GM21737 (cell line): ENCODE results near the gene SLX4.
A peak's percentile ranks its signal among the peaks of the same experiment; 100 is the strongest.

ENCODE experiments used
- ATAC-seq: cut with Tn5 transposase; IDR thresholded peaks from one replicate; pipeline ENCODE4 v1.9.1; 2021; ENCODE audit warnings: mild to moderate bottlenecking, moderate library complexity; ENCODE audit not compliant: unreplicated experiment

Gene SLX4

DNA sequence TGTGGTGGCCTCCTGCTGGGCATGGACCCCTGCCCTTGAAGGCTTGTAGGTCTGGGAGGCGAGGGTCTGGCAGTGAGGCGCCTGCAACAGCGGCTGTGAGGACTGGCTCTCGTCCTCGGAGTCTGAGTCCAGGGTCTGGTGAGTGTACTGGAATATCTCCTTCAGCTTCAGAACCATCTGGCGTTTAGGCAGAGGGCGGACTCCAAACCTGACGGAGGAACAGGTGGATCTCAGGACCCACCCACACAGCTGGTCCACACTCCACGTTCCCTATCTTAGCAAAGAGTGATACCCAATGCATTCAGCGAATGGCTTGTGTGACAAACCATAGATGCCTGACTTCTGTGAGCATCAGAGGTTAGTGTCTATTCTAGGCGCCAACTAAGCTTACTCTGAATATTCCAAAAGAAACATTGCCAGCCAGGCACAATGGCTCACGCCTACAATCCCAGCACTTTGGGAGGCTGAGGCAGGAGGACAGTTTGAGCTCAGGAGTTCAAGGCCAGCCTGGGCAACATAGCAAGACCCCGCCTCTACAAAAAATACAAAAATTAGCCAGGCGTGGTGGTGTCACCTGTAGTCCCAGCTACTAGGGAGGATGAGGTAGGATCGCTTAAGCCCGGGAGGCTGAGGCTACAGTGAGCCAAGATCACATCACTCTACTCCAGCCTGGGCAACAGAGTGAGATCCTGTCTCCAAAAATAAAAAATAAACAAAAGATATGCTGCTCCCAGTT, 27.9 kb downstream of the SLX4 start:
- no peak for ATAC-seq

- ATAC-seq, result no peak
Observed at GRCh38 chr16:3582276-3583165, 28.9 kb downstream of the SLX4 start.

DNA sequence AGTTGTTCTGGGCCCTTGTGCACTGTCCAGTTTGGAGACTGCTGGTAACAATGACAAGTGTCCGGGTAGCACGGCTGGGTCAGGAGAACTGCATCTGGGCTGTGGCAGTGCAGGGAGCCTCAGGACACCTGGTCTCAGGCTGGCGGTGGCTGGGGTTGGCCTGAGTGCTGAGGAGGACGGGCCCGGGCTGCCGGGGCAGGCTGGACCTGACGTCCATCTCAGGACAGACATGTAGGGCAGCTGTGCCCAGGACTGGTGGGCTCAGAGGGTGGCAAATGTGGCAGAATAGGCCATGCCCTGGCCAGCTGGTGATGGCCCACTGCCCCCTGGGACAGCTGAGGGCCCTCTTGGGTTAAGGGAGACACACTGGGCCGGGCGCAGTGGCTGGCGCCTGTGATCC, 30.0 kb downstream of the SLX4 start:
- no peak for ATAC-seq

DNA sequence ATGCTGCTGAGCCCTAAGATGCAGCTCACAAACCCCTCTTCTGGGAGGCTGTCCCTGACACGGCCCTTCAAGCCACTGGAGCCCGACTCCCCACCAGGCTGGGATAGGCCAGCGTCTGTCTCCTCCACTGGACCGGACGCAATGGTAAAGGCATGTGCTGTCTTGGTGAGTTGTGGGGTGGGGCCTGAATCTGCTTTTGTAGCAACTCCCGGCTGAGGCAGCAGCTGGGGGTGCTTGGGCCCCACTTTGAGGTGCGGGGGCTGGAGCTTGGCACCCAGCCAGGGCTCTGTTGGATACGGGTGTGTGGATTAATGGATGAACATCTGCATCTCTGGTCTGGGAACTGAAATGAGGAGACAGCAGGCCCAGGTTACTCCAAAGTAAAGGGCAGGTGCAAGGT, 30.7 kb downstream of the SLX4 start:
- no peak for ATAC-seq

DNA sequence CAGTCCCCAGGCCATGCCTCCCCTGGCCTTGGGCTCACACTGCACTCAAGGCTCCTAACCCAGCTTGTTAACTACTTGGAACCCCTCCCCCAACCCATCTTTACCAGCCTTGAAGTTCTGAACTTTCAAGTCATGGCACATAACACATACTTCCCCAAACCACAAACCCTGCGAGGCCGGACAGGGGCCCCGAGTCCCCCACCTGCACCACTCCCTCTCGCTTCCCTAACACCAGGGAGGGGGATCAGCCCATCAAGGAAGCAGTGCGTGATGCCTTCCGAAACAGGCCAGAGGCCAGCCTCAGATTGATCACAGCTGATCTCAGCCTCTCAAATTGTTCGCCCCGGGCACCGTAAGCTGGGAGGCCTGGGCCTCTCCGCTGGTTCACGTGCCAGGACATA, 31.2 kb downstream of the SLX4 start:
- ATAC-seq, result no peak

DNA sequence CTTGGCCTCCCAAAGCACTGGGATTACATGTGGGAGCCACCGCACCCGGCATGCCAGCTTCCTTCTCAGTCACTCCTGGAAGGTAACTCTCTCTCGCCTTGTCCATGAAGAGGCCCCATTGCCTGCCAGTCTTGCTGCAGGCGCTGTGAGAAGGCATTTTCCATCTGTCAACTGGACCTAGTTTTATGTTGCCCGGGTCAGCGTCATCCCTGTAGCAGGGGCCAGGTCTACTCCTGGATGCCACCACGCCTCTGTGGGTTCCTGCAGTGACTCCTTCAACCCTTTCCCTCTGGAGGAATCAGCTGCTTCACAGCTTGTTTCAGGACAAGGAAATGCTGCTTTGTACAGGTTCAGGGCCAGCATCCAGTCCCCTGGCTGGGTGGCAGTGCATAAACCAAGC, 31.6 kb downstream of the SLX4 start:
- no peak for ATAC-seq

GRCh38 chr16:3578610-3579551, 32.5 kb downstream of the SLX4 start:
- peak; percentile 67 for ATAC-seq

- no peak for ATAC-seq
Observed at GRCh38 chr16:3578121-3578520, 33.3 kb downstream of the SLX4 start.

DNA sequence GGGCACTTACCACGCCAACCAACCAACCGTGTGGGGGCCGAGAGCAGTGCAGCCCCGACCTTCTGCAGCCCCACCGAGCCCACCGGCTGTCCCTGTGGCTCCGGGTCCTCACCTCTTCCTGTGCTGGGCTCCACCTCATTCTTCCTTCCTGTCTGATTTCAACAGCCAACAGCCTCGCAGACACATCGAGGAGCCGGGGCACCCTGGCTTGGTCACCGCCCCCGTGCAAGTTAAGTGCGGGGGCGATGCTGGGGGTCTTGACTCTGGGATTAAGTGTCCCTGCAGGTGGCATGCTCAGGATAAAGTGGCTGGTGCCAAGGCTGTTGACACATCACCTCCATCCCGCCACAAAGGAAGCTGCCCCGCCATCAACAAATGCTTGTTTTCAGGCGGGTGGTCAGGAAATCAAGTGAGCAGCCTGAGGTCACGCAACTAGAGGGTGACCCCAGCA, 34.1 kb downstream of the SLX4 start, which contains the start of gene NLRC3:
Gene NLRC3, minus strand, starts transcription at position 102 of the 451 bp plus-strand sequence. CDS start 12,367 bp downstream, outside the sequence.
- no peak for ATAC-seq

- no peak for ATAC-seq
Observed at GRCh38 chr16:3576211-3576610, 35.2 kb downstream of the SLX4 start.

- ATAC-seq, result no peak
Observed at GRCh38 chr16:3575491-3575890, 35.9 kb downstream of the SLX4 start.

DNA sequence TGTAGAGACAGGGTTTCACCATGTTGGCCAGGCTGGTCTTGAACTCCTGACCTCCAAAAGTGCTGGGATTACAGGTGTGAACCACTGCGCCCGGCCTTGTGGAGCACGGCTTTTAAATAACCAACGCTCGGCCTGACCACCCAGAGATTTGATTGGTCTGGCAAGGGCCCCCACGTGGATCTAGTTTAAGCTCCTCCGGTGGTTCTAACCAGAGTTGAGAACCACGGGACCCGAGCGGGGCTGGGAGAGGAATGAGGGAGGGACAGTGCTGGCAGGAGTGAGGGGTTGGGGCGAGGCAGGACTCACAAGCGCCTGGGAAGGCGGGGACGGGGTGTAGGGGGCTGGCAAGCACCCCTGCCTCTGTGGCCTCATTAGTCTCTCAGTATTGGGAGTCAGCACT, 37.2 kb downstream of the SLX4 start:
- no peak for ATAC-seq

DNA sequence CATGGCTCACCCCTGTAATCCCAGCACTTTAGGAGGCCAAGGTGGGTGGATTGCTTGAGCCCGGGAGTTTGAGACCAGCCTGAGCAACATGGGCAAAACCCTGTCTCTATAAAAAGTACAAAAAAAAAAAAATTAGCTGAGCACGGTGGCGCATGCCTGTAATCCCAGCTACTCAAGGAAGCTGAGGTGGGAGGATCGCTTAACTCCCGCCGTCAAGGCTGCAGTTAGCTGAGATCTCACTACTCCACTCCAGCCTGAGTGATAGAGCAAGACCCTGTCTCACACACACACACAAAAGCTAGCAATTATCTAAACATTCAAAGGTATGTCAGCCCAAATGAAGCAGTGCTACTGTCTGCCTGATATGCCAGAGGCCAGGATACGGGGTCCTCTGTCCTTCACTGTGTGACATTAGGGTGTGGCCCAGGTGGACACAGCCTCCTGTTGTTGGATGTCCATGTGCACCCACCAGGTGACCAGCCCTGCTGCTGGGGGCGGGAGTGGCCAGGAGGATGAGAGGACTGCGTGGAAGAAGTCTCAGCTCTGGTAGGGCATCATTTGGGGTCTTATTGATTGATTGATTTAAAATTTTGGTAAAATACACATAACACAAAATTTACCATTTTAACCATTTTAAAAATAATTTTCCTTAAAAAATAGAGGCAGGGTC, 38.1 kb downstream of the SLX4 start:
- ATAC-seq, result no peak

DNA sequence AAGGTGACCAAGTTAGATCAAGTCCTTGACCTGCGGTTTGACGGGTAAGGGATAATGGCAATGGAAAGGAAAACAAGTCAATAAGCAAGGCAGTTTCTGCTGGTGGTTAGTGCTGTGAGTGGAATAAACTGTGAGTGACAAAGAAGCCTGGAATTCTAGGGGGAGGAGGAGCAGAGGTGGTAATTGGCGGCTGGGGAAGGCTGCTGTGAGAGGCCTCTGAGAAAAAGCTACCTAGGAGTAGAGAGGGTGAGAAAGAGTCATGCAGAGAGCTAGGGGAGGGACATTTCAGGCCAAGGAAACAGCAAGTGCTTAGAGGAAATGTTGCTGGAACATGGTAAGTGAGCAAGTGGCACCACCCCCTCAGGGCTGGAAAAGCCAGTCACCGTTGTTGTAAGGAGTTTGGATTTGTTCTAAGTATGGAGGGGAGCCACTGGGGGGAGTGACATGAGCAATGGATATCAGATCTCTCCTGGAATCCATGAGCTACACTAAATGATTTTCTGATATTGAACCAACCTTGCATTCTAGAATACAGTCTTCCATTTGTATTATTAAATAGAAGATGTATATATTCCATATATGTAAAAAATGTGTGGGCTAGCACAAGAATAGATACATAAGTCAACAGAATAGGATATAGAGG, 40.9 kb downstream of the SLX4 start:
- no peak for ATAC-seq

DNA sequence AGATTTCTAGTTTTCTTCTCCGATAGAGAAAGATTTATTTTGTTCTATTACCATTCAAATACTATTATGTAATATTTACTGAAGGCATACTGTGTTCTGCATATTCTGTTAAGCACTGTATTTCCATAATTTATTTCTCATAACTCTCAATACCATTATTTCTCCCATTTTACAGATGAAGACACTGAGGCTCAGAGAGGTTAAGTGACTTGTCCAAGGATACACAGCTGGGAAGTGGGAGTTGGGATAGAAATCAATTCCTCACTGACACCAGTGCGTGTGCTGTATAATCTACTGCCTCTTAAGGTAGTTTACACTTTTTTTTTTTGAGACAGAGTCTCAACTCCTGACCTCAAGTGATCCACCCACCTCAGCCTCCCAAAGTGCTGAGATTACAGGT, 41.6 kb downstream of the SLX4 start:
- no peak for ATAC-seq

GRCh38 chr16:3566990-3567389, 44.4 kb downstream of the SLX4 start:
- no peak for ATAC-seq

GRCh38 chr16:3564889-3565141, 46.6 kb downstream of the SLX4 start:
- no peak for ATAC-seq

DNA sequence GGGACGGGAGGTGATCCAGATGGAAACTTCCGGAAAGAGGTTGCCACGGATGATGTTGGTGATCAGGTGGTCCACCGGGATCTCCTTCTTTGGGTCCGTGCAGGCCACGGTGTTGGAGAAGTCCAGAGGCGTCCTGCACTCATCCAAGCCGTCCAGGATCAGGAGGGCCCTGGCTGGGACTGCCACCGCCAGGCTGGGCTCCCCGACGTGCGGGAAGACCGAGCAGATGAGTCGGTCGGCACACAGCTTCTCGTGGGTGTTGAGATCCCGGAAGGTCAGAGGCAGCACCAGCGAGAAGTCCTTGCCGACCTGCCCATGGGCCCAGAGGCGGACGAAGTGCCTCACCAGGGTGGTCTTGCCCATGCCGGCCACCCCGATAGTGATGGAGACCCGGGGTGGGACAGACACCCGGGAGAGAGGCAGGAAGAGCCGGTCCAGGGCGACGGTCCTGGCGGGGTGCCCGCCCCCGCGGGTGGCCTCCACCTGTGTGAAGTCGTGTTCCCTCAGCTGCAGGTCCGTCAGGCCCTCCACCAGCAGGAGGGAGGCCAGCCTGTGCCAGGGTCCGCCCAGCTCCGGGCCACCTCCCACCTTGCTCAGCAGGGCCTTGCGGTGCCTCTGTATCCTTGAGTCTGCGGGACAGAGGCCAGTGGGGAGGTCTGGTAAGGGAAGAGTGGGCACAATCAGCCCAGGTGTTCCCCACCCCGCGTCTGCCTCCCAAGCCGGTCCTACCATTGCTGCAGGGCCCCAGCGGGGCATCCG, 47.1 kb downstream of the SLX4 start:
- ATAC-seq, result no peak

DNA sequence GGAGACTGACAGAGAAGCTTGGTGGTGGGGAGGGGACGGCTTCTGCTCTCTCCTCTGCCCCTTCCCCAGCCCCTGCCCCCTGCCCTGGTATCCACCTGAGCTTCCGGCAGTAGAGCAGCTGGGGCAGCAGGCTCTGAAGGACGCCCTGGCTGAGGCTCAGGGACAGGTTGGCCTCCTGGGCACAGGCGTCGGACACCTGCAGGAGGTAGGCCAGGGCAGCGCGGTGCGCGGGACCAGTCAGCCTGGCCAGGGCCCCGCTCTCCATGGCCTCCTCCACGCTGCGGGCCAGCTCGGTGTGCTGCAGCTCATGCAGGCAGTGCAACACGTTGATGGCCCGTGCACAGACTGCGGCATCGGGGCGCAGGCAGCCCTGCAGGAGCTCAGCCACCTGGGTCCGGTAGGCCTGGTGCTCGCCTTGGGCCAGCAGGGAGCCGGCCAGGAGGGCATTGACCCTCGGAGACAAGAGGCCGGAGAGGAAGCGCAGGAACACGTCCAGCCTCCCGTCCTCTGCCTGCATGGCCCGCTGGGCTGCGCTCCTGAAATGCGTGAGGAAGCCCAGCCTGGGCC, 48.4 kb downstream of the SLX4 start:
- no peak for ATAC-seq
